DND-41 (cell line): ENCODE results near the gene FBL.

Source experiments
- ATAC-seq: fragments of 200-7000 bp; cut with Tn5 transposase; 3 replicates; pipeline ENCODE4 v1.9.1; 2021; ENCODE audit warnings: low read depth; ENCODE audit not compliant: insufficient read depth
- DNase-seq: peaks from one replicate; pipeline ENCODE4 v3.0.0-alpha.2; 2020
- H2AFZ ChIP-seq: 2 replicates; pipeline ENCODE4 v1.6.0; 2012; ENCODE audit warnings: low read depth, low read length
- H3K27ac ChIP-seq: 2 replicates; pipeline ENCODE4 v1.5.1; 2012; ENCODE audit warnings: low read length, inconsistent platforms
- H3K27me3 ChIP-seq: fragments of 200-600 bp; sonication (generic); 2 replicates; pipeline ENCODE4 v1.6.0; 2012; ENCODE audit warnings: low read length, mild to moderate bottlenecking, inconsistent platforms; ENCODE audit not compliant: insufficient read depth, poor library complexity
- H3K36me3 ChIP-seq: 2 replicates; pipeline ENCODE4 v1.5.1; 2012; ENCODE audit warnings: low read length, inconsistent platforms; ENCODE audit not compliant: insufficient read depth
- H3K4me1 ChIP-seq: 2 replicates; pipeline ENCODE4 v1.5.1; 2012; ENCODE audit warnings: mild to moderate bottlenecking, low read length; ENCODE audit not compliant: insufficient read depth
- H3K4me2 ChIP-seq: 2 replicates; pipeline ENCODE4 v1.6.0; 2012; ENCODE audit warnings: mild to moderate bottlenecking, moderate library complexity, low read length, inconsistent platforms; ENCODE audit not compliant: insufficient read depth
- H3K4me3 ChIP-seq, 2 experiments: fragments of 200-600 bp in 1 of 2; shearing (Covaris generic) in 1 of 2; 2 replicates each; pipeline ENCODE4 v1.5.1; 2012 to 2016; ENCODE audit warnings: inconsistent platforms in 2 of 2, low read length in 2 of 2, mild to moderate bottlenecking in 2 of 2, low read depth in 1 of 2, moderate library complexity in 1 of 2
- H3K79me2 ChIP-seq: 2 replicates; pipeline ENCODE4 v1.6.0; 2012; ENCODE audit warnings: low read length, inconsistent platforms; ENCODE audit not compliant: insufficient read depth
- H3K9ac ChIP-seq: 2 replicates; pipeline ENCODE4 v1.6.0; 2012; ENCODE audit warnings: low read depth, mild to moderate bottlenecking, inconsistent platforms, low read length, moderate library complexity
- H3K9me3 ChIP-seq: 2 replicates; pipeline ENCODE4 v1.5.1; 2012; ENCODE audit warnings: low read length, moderate library complexity, mild to moderate bottlenecking, inconsistent platforms; ENCODE audit not compliant: insufficient read depth, severe bottlenecking
- H4K20me1 ChIP-seq: 2 replicates; pipeline ENCODE4 v1.6.0; 2012; ENCODE audit warnings: low read length; ENCODE audit not compliant: insufficient read depth
- CTCF ChIP-seq: IDR thresholded peaks from 2 replicates; pipeline ENCODE4 v1.5.1; 2012; ENCODE audit warnings: borderline replicate concordance, low read length, moderate library complexity, mild to moderate bottlenecking; ENCODE audit not compliant: poor library complexity, severe bottlenecking; ENCODE audit errors: extremely low read depth
- EZH2 ChIP-seq: IDR thresholded peaks from 3 replicates; pipeline ENCODE4 v1.6.1; 2012; ENCODE audit warnings: borderline replicate concordance, low read depth, mild to moderate bottlenecking, moderate library complexity, low read length, inconsistent platforms; ENCODE audit not compliant: severe bottlenecking

The FBL gene

GRCh38 chr19:39831679-39832078 lies 14.5 kb downstream of the FBL start:
- no peak overlapping the region for H3K27ac ChIP-seq
- ATAC-seq (no peak), DNase-seq (no peak)
- H3K9ac ChIP-seq, result no peak overlapping the region
- no peak overlapping the region for H2AFZ ChIP-seq
- H3K4me3 ChIP-seq, result no peak overlapping the region; a peak in 1 of 4 replicates
- peaks cover 8% of the 10 kb centered on the region for H3K79me2 ChIP-seq
- H4K20me1 ChIP-seq, result peaks cover 6% of the 10 kb centered on the region; the same call in 1 of the 2 replicates
- TF ChIP-seq CTCF (no peak), EZH2 (no peak)
- H3K27me3 ChIP-seq, result no peaks in the 10 kb centered on the region
- H3K4me2 ChIP-seq, result peak overlapping the region; percentile 72; the same call in 1 of the 2 replicates
- peaks cover 66% of the 10 kb centered on the region for H3K36me3 ChIP-seq
- peaks cover 32% of the 10 kb centered on the region for H3K4me1 ChIP-seq
- H3K9me3 ChIP-seq, result no peaks in the 10 kb centered on the region

- TF ChIP-seq EZH2 (no peak), CTCF (no peak)
- no peak overlapping the region for H3K27ac ChIP-seq
- H3K36me3 ChIP-seq, result peaks cover 61% of the 10 kb centered on the region
- no peak for DNase-seq
- H3K4me2 ChIP-seq, result no peak overlapping the region
- no peak overlapping the region for H3K9ac ChIP-seq
- peaks cover 6% of the 10 kb centered on the region; the same call in 1 of the 2 replicates for H4K20me1 ChIP-seq
- no peaks in the 10 kb centered on the region for H3K9me3 ChIP-seq
- peaks cover 8% of the 10 kb centered on the region for H3K79me2 ChIP-seq
- ATAC-seq, result no peak
- H3K4me3 ChIP-seq, result no peak overlapping the region
- H3K4me1 ChIP-seq, result peaks cover 32% of the 10 kb centered on the region
- H3K27me3 ChIP-seq, result no peaks in the 10 kb centered on the region
- H2AFZ ChIP-seq, result no peak overlapping the region
Observed at GRCh38 chr19:39830847-39831246, 15.3 kb downstream of the FBL start.

- Histone ChIP-seq H2AFZ (no peak overlapping the region), H3K9me3 (no peaks in the 10 kb centered on the region), H3K27ac (no peak overlapping the region), H3K9ac (no peak overlapping the region), H3K4me1 (peaks cover 33% of the 10 kb centered on the region), H3K4me3 (no peak overlapping the region), H3K4me2 (no peak overlapping the region), H3K79me2 (peaks cover 8% of the 10 kb centered on the region), H4K20me1 (peaks cover 6% of the 10 kb centered on the region; the same call in 1 of the 2 replicates), H3K27me3 (no peaks in the 10 kb centered on the region), H3K36me3 (peaks cover 59% of the 10 kb centered on the region)
- TF ChIP-seq CTCF, result no peak
- TF ChIP-seq EZH2, result no peak
- ATAC-seq (no peak), DNase-seq (no peak)
Observed at GRCh38 chr19:39830406-39830805, 15.8 kb downstream of the FBL start.

- no peak for TF ChIP-seq EZH2
- no peak for TF ChIP-seq CTCF
- ATAC-seq (no peak), DNase-seq (no peak)
- Histone ChIP-seq H3K4me1 (peaks cover 36% of the 10 kb centered on the region), H3K4me2 (no peak overlapping the region), H3K27ac (no peak overlapping the region), H3K9me3 (no peaks in the 10 kb centered on the region), H3K9ac (no peak overlapping the region), H3K36me3 (peaks cover 58% of the 10 kb centered on the region), H3K79me2 (peaks cover 8% of the 10 kb centered on the region), H3K27me3 (no peaks in the 10 kb centered on the region), H2AFZ (no peak overlapping the region), H3K4me3 (no peak overlapping the region), H4K20me1 (peaks cover 6% of the 10 kb centered on the region; the same call in 1 of the 2 replicates)
Observed at GRCh38 chr19:39829702-39830275, 16.4 kb downstream of the FBL start.
